ENCODE results near the gene ANKRD40. TPM values are rescaled to one million over a fixed set of nuclear protein-coding genes. Genes with fewer than 3 reads are reported as not detected.
A peak's percentile ranks its signal among the peaks of the same experiment; 100 is the strongest.
"Not testable (repeated sequence)": the region's sequence is repeated elsewhere in the genome, so short reads cannot be mapped to it uniquely, and the experiment has no call there.

The ANKRD40 gene
- total RNA-seq, 2 donors from 2014 or later: 23.9 to 28.8 TPM

- intact Hi-C loops (cut with DNase I, micrococcal nuclease): no loop called here
- DNase-seq: peak; percentile 91 to 95
- ATAC-seq: peak; percentile 94
Measured at GRCh38 chr17:50719144-50719923, 11.6 kb upstream of the ANKRD40 start, which contains the start of gene LUC7L3. TSS of gene LUC7L3 (plus strand) at chr17:50719603. CDS start at chr17:50719733, 130 bp downstream.

- DNase-seq (no peak), ATAC-seq (no peak)
- intact Hi-C loops (cut with DNase I, micrococcal nuclease): no loop called here
Measured at GRCh38 chr17:50715471-50715870, 7.8 kb upstream of the ANKRD40 start.

GRCh38 chr17:50712641-50713040 is 4.9 kb upstream of the ANKRD40 start:
- DNase-seq (no peak), ATAC-seq (no peak)
- intact Hi-C loops (cut with DNase I, micrococcal nuclease): no loop called here

- intact Hi-C loops (cut with DNase I, micrococcal nuclease): no loop called here
- ATAC-seq (no peak), DNase-seq (no peak)
Measured at GRCh38 chr17:50710650-50711049, 2.9 kb upstream of the ANKRD40 start.

- no peak for ATAC-seq
- intact Hi-C loops (cut with DNase I, micrococcal nuclease): no loop called here
- no peak for DNase-seq
Measured at GRCh38 chr17:50710025-50710424, 2.3 kb upstream of the ANKRD40 start.

GRCh38 chr17:50709053-50709452 is 1.3 kb upstream of the ANKRD40 start:
- ATAC-seq; intact Hi-C loops (cut with DNase I, micrococcal nuclease); DNase-seq: not testable (repeated sequence)

- DNase-seq (no peak), ATAC-seq (peak; percentile 32)
- intact Hi-C loops (cut with DNase I, micrococcal nuclease): no loop called here
Measured at GRCh38 chr17:50708050-50709000, 611 bp upstream of the ANKRD40 start.

GRCh38 chr17:50703162-50703561 is 4.6 kb downstream of the ANKRD40 start:
- intact Hi-C loops (cut with DNase I, micrococcal nuclease): no loop called here
- DNase-seq (no peak), ATAC-seq (no peak)

GRCh38 chr17:50699410-50699809 is 8.3 kb downstream of the ANKRD40 start:
- intact Hi-C loops (cut with DNase I, micrococcal nuclease): loop anchor here (5.0 to 10.0 kb wide), 2 partner anchors 145 to 147 kb away; no protein-coding TSS in a partner anchor
- no peak for DNase-seq

GRCh38 chr17:50697663-50698272 is 9.9 kb downstream of the ANKRD40 start:
- DNase-seq: no peak
- intact Hi-C loops (cut with DNase I, micrococcal nuclease): loop anchor here (5.0 to 10.0 kb wide), 2 partner anchors 143 to 145 kb away; no protein-coding TSS in a partner anchor
- ATAC-seq: peak; percentile 16

More at GRCh38 chr17:50699410-50699809, 8.3 kb downstream of the ANKRD40 start:
- ATAC-seq: no peak

- DNase-seq: peak in 1 of 2 donors; percentile 10
- ATAC-seq: peak; percentile 17
- intact Hi-C loops (cut with DNase I, micrococcal nuclease): loop anchor here (5.0 to 10.0 kb wide), 2 partner anchors 142 to 145 kb away; no protein-coding TSS in a partner anchor
Measured at GRCh38 chr17:50697062-50697461, 10.7 kb downstream of the ANKRD40 start.

GRCh38 chr17:50696365-50696879 is 11.3 kb downstream of the ANKRD40 start:
- ATAC-seq (no peak), DNase-seq (no peak)
- intact Hi-C loops (cut with DNase I, micrococcal nuclease): loop anchor here (5.0 to 10.0 kb wide), 2 partner anchors 142 to 144 kb away; no protein-coding TSS in a partner anchor

GRCh38 chr17:50693036-50693682 is 14.6 kb downstream of the ANKRD40 start:
- ATAC-seq: peak; percentile 57
- intact Hi-C loops (cut with DNase I, micrococcal nuclease): loop anchor here (5.0 to 10.0 kb wide), 2 partner anchors 61 to 138 kb away; partner anchors contain the start of gene ABCC3 (in 1 of the 2)
- DNase-seq: no peak

GRCh38 chr17:50692448-50693035 is 15.2 kb downstream of the ANKRD40 start:
- no peak for DNase-seq
- ATAC-seq: peak; percentile 6
- intact Hi-C loops (cut with DNase I, micrococcal nuclease): loop anchor here (5.0 to 10.0 kb wide), 2 partner anchors 60 to 138 kb away; partner anchors contain the start of gene ABCC3 (in 1 of the 2)

GRCh38 chr17:50691550-50692447 is 15.9 kb downstream of the ANKRD40 start:
- DNase-seq (peak in 1 of 2 donors; percentile 70), ATAC-seq (peak; percentile 46)
- intact Hi-C loops (cut with DNase I, micrococcal nuclease): loop anchor here (5.0 to 10.0 kb wide), 2 partner anchors 59 to 137 kb away; partner anchors contain the start of gene ABCC3 (in 1 of the 2)

GRCh38 chr17:50690887-50691549 is 16.7 kb downstream of the ANKRD40 start:
- no peak for DNase-seq
- intact Hi-C loops (cut with DNase I, micrococcal nuclease): loop anchor here (5.0 to 10.0 kb wide), 2 partner anchors 59 to 136 kb away; partner anchors contain the start of gene ABCC3 (in 1 of the 2)
- ATAC-seq: peak; percentile 18

All from left colon (tissue), 2 donors.